Measurements from ENCODE around the gene ZNF101.
"Not testable (repeated sequence)": the region's sequence is repeated elsewhere in the genome, so short reads cannot be mapped to it uniquely, and the experiment has no call there.

The ZNF101 gene

GRCh38 chr19:19672816-19673215, 4.2 kb downstream of the ZNF101 start:
- TF ChIP-seq CTCF (IDR thresholded peaks at IDR 0.05; ENCODE audit: insufficient read depth, low read depth, low read length, missing control alignments) = no peak
- no peak for DNase-seq (ENCODE audit: low read depth)
- H3K4me3 ChIP-seq (ENCODE audit: low read depth, low read length) = no peak overlapping the region

GRCh38 chr19:19674315-19674714, 5.7 kb downstream of the ZNF101 start:
- H3K4me3 ChIP-seq (ENCODE audit: low read depth, low read length) = no peak overlapping the region
- no peak for DNase-seq (ENCODE audit: low read depth)
- TF ChIP-seq CTCF (IDR thresholded peaks at IDR 0.05; ENCODE audit: insufficient read depth, low read depth, low read length, missing control alignments) = no peak

- H3K4me3 ChIP-seq (ENCODE audit: low read depth, low read length) = no peak overlapping the region
- no peak for DNase-seq (ENCODE audit: low read depth)
- no peak for TF ChIP-seq CTCF (IDR thresholded peaks at IDR 0.05; ENCODE audit: insufficient read depth, low read depth, low read length, missing control alignments)
These were observed 8.9 kb downstream of the ZNF101 start for GRCh38 chr19:19677579-19677978.

- no peak for TF ChIP-seq CTCF (IDR thresholded peaks at IDR 0.05; ENCODE audit: insufficient read depth, low read depth, low read length, missing control alignments)
- no peak overlapping the region for H3K4me3 ChIP-seq (ENCODE audit: low read depth, low read length)
- no peak for DNase-seq (ENCODE audit: low read depth)
These were observed 10.8 kb downstream of the ZNF101 start for GRCh38 chr19:19679176-19680073.

- DNase-seq (ENCODE audit: low read depth); H3K4me3 ChIP-seq (ENCODE audit: low read depth, low read length): not testable (repeated sequence)
These were observed 17.5 kb downstream of the ZNF101 start for GRCh38 chr19:19686119-19686518.

GRCh38 chr19:19686580-19686979, 17.9 kb downstream of the ZNF101 start:
- no peak for DNase-seq (ENCODE audit: low read depth)
- H3K4me3 ChIP-seq (ENCODE audit: low read depth, low read length) = no peak overlapping the region
- no peak for TF ChIP-seq CTCF (IDR thresholded peaks at IDR 0.05; ENCODE audit: insufficient read depth, low read depth, low read length, missing control alignments)

- TF ChIP-seq CTCF (IDR thresholded peaks at IDR 0.05; ENCODE audit: insufficient read depth, low read depth, low read length, missing control alignments) = no peak
- no peak overlapping the region for H3K4me3 ChIP-seq (ENCODE audit: low read depth, low read length)
- no peak for DNase-seq (ENCODE audit: low read depth)
These were observed 18.5 kb downstream of the ZNF101 start for GRCh38 chr19:19687090-19687489.

- H3K4me3 ChIP-seq (ENCODE audit: low read depth, low read length); DNase-seq (ENCODE audit: low read depth): not testable (repeated sequence)
These were observed 20.4 kb downstream of the ZNF101 start for GRCh38 chr19:19689023-19689422.

Data from GM12865 (cell line).